ENCODE measurements around the gene GOT1. TPM values are rescaled to one million over a fixed set of nuclear protein-coding genes. Genes with fewer than 3 reads are reported as not detected.

Gene GOT1
- total and polyA plus RNA-seq, 10 of the 15 experiments (the other 5 are each of a cell fraction or from before 2014, with no cell fraction given) = 32.5 to 67.5 (median 50.3) TPM

DNA sequence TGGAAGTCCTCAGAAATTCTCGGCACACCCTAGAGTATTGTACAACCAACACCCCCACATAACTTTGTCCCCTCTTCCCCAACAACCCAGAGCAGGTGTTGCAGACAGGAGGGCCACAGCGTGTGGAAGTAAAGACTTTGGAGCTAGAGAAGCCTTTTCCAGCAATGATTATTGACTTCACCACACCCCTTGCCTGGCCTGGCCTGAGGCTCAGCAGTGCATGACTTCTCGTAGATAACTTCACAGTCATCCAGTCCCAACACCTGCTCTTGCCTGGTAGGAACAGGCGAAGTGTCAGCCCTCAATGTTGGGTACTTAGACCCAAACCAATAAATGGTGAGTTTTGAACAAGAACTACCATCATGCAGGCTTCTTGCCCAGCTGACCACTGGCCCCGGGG is 36.7 kb downstream of the GOT1 start (continued):
- TF ChIP-seq, protein P1, sequence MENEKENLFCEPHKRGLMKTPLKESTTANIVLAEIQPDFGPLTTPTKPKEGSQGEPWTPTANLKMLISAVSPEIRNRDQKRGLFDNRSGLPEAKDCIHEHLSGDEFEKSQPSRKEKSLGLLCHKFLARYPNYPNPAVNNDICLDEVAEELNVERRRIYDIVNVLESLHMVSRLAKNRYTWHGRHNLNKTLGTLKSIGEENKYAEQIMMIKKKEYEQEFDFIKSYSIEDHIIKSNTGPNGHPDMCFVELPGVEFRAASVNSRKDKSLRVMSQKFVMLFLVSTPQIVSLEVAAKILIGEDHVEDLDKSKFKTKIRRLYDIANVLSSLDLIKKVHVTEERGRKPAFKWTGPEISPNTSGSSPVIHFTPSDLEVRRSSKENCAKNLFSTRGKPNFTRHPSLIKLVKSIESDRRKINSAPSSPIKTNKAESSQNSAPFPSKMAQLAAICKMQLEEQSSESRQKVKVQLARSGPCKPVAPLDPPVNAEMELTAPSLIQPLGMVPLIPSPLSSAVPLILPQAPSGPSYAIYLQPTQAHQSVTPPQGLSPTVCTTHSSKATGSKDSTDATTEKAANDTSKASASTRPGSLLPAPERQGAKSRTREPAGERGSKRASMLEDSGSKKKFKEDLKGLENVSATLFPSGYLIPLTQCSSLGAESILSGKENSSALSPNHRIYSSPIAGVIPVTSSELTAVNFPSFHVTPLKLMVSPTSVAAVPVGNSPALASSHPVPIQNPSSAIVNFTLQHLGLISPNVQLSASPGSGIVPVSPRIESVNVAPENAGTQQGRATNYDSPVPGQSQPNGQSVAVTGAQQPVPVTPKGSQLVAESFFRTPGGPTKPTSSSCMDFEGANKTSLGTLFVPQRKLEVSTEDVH (IDR thresholded peaks at IDR 0.05; ENCODE audit: low read depth, partially characterized antibody) = no peak
- TF ChIP-seq, protein P2, sequence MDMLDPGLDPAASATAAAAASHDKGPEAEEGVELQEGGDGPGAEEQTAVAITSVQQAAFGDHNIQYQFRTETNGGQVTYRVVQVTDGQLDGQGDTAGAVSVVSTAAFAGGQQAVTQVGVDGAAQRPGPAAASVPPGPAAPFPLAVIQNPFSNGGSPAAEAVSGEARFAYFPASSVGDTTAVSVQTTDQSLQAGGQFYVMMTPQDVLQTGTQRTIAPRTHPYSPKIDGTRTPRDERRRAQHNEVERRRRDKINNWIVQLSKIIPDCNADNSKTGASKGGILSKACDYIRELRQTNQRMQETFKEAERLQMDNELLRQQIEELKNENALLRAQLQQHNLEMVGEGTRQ (IDR thresholded peaks at IDR 0.05; ENCODE audit: borderline replicate concordance, low read depth, low read length) = no peak

DNA sequence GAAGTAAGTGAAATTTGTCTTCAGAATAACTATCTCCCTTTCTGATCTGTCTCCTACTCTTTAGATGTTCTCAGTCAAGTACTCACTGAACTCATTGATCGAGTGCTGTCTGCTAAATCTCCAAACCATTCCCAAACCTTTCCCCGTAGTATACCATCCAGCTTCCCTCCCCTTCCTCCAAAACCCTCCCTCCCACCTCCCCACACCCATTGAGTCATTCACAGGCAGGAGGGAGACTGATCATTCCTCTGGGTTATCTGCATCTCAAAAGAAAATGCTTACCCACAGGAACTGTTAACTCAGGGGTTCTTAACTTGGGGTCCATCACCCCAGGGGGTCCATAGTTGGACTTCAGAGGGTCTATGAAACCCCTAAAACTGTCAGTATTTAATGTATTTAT is 37.4 kb downstream of the GOT1 start:
- POLR2A ChIA-PET = no interaction called here
- BruUV-seq (replicated peaks) = no TSS peak
- Histone ChIP-seq H3K4me1 (ENCODE audit: control insufficient read depth, insufficient read depth, low read length) (no peaks in the 10 kb centered on the region), H3K4me2 (ENCODE audit: control insufficient read depth, insufficient read depth) (no peak overlapping the region), H3K79me2 (ENCODE audit: control insufficient read depth, insufficient read depth, low read length) (no peaks in the 10 kb centered on the region), H4K20me1 (ENCODE audit: control insufficient read depth, insufficient read depth) (no peaks in the 10 kb centered on the region), H2AFZ (ENCODE audit: control insufficient read depth, low read depth, low read length) (no peak overlapping the region), H3K27ac (ENCODE audit: control insufficient read depth, insufficient read depth) (no peak overlapping the region), H3K9ac (ENCODE audit: control insufficient read depth, insufficient read depth, low read length) (no peak overlapping the region), H3K36me3 (ENCODE audit: control insufficient read depth in 2 of 2, insufficient read depth in 2 of 2, low read length in 1 of 2) (peaks cover 3% of the 10 kb centered on the region in 2 experiments; a peak in 2 of 4 replicates), H3K9me3 (replicated peaks; ENCODE audit: control insufficient read depth, insufficient read depth, low read length) (no peaks in the 10 kb centered on the region), H3K4me3 (no peak overlapping the region), H3K27me3 (replicated peaks in 1 of 2; ENCODE audit: control insufficient read depth in 2 of 2, insufficient read depth in 2 of 2, low read length in 1 of 2) (no peaks in the 10 kb centered on the region)
- ATAC-seq (no peak), FAIRE-seq (no peak), DNase-seq (ENCODE audit: low read depth, low spot score) (no peak)
- intact Hi-C loops (cut with micrococcal nuclease; ENCODE audit: unreplicated experiment) = loop anchor here (2.0 to 5.0 kb wide), 3 partner anchors 38 to 168 kb away; partner anchors contain the start of gene GOT1
- CTCF ChIA-PET = interaction anchor here (0.7 to 4.2 kb wide), 12 partner anchors 17 to 259 kb away, joined by 3 to 32 read pairs (median 4); partner anchors contain the start of gene GOT1
- SMC1A ChIA-PET (ENCODE audit: uncharacterized antibody, unreplicated experiment) = interaction anchor here (2.1 to 3.0 kb wide), 5 partner anchors 11 to 222 kb away, joined by 5 to 14 read pairs (median 10); partner anchors contain the start of gene GOT1
- 42% methylated on average over 2 of the region's 2 CpGs for WGBS (ENCODE audit: insufficient coverage, insufficient replicate concordance, low lambda C conversion rate, missing lambda C conversion rate)
- RAD21 ChIA-PET (ENCODE audit: unreplicated experiment) = interaction anchor here (0.7 to 2.8 kb wide), 4 partner anchors 37 to 223 kb away, joined by 3 to 9 read pairs (median 6); partner anchors contain the start of gene GOT1
- TF ChIP-seq, protein P3, sequence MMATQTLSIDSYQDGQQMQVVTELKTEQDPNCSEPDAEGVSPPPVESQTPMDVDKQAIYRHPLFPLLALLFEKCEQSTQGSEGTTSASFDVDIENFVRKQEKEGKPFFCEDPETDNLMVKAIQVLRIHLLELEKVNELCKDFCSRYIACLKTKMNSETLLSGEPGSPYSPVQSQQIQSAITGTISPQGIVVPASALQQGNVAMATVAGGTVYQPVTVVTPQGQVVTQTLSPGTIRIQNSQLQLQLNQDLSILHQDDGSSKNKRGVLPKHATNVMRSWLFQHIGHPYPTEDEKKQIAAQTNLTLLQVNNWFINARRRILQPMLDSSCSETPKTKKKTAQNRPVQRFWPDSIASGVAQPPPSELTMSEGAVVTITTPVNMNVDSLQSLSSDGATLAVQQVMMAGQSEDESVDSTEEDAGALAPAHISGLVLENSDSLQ (IDR thresholded peaks at IDR 0.05) = no peak
- TF ChIP-seq BRCA1 (IDR thresholded peaks at IDR 0.05; ENCODE audit: low read depth, low read length) = no peak
- no peak for TF ChIP-seq PAX5 (IDR thresholded peaks at IDR 0.05; ENCODE audit: borderline replicate concordance, low read depth, low read length)
- no peak for TF ChIP-seq HDAC6 (IDR thresholded peaks at IDR 0.05; ENCODE audit: unreplicated experiment)
- TF ChIP-seq, protein P4, sequence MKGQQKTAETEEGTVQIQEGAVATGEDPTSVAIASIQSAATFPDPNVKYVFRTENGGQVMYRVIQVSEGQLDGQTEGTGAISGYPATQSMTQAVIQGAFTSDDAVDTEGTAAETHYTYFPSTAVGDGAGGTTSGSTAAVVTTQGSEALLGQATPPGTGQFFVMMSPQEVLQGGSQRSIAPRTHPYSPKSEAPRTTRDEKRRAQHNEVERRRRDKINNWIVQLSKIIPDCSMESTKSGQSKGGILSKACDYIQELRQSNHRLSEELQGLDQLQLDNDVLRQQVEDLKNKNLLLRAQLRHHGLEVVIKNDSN (IDR thresholded peaks at IDR 0.05; ENCODE audit: borderline replicate concordance, extremely low read length, insufficient read depth, low read depth, low read length) = no peak
- TF ChIP-seq HDGF (IDR thresholded peaks at IDR 0.05) = no peak
- no peak for TF ChIP-seq ZNF207 (IDR thresholded peaks at IDR 0.05; ENCODE audit: borderline replicate concordance)
- no peak for TF ChIP-seq HCFC1 (IDR thresholded peaks at IDR 0.05; ENCODE audit: low read length)
- TF ChIP-seq RBBP5 (conservative IDR thresholded peaks at IDR 0.05) = no peak
- no peak for TF ChIP-seq SMAD5 (IDR thresholded peaks at IDR 0.05; ENCODE audit: low read depth)
- no peak for TF ChIP-seq EP300 (IDR thresholded peaks at IDR 0.05; ENCODE audit: borderline replicate concordance in 1 of 2, control insufficient read depth in 1 of 2, low read depth in 2 of 2, low read length in 2 of 2)
- no peak for TF ChIP-seq POU2F2 (IDR thresholded peaks at IDR 0.05; ENCODE audit: borderline replicate concordance, low read depth, low read length)
- TF ChIP-seq SIN3A (IDR thresholded peaks at IDR 0.05; ENCODE audit: low read depth, low read length) = no peak
- in situ Hi-C loops (cut with MboI) = loop anchor here (5.0 kb wide), 1 partner anchor 219 kb away; no protein-coding TSS in a partner anchor

All from GM12878 (cell line).